ENCODE results near the gene ANKRD11.
"Not testable (repeated sequence)": the region's sequence is repeated elsewhere in the genome, so short reads cannot be mapped to it uniquely, and the experiment has no call there.

ANKRD11 gene

DNA sequence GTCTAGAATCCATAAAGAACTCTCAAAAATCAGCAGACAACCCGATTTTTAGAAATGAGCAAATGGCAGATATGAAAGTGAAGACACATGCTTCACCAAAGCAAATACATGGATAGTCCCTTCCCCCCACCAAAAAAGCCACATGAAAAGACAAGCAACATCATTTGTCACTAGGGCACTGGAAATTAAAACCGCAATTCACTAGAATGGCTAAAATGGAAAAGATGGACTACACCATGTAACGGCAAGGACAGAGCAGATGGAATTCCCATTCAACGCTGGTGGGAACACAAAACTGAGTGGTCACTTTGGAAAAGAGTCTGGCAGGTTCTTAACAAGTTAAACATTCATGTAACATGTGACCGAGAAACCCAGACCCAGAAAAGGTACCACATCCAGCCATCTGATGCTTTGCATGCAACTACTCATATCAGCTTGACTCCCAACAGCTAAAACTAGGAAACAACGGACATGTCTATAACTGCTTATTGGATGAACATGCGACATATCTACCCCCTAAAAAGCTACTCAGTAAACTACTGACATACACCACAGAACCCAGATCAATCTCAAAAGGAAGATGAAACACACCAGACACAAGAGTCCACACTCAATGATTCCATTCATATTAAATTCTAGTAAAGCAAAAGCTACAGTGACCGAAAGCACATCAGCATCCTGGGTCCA is 140.3 kb downstream of the ANKRD11 start:
- no peak for DNase-seq (ENCODE audit: low read depth in 2 of 2)

DNA sequence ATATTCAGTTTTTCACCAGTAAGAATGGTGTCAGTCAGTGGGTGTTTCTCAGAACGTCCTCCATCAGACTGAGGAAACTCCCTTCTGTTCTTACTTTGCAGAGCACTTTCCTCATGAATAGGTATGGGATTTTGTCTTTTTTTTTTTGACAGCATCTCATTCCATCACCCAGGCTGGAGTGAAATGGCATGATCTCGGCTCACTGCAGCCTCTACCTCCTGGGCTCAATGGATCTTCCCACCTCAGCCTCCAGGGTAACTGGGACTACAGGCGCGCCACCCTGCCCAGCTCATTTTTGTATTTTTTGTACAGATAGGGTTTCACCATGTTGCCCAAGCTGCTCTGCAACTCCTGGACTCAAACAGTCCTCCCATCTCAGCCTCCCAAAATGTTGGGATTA is 142.6 kb downstream of the ANKRD11 start:
- DNase-seq (ENCODE audit: low read depth in 2 of 2), result no peak

DNA sequence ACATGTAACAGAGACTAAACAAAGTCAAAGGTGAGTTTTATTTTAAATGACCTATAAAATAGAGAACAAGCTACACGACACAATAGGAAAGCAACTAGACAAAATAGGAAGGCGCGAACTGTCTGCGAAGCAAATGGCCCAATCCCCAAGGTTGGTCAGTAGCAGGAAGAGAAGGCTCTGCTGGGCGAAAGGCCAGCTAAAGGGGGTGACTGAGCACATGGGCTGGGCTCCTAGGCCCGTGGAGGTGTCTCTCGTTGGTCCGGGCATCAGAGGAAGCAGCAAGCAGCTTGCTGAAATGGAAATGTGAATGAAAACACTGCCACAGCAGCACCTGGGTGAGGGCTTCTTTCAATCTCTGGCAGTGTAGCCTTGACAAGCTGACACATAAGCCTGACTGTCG is 143.5 kb downstream of the ANKRD11 start:
- no peak for DNase-seq (ENCODE audit: low read depth in 2 of 2)

DNA sequence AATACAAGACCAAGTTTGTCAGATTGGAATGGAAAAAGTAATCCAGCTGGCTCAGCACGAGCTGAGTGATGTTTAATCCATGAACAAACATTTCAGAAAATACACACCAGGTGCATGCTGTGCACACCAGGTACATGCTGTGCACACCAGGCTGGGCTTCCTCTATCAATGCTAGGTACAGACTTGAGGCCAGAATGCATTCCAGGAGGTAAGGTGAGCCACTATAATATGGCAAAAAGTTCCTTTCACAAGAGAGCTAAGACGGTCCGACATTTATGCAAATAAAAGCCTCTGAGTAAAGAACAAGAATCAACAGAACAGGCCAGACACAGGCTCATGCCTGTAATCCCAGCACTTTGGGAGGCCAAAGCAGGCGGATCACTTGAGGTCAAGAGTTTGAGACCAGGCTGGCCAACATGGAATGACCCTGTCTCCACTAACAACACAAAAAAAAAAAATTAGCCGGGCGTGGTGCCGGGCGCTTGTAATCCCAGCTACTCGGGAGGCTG is 144.7 kb downstream of the ANKRD11 start:
- no peak for DNase-seq (ENCODE audit: low read depth in 2 of 2)

DNA sequence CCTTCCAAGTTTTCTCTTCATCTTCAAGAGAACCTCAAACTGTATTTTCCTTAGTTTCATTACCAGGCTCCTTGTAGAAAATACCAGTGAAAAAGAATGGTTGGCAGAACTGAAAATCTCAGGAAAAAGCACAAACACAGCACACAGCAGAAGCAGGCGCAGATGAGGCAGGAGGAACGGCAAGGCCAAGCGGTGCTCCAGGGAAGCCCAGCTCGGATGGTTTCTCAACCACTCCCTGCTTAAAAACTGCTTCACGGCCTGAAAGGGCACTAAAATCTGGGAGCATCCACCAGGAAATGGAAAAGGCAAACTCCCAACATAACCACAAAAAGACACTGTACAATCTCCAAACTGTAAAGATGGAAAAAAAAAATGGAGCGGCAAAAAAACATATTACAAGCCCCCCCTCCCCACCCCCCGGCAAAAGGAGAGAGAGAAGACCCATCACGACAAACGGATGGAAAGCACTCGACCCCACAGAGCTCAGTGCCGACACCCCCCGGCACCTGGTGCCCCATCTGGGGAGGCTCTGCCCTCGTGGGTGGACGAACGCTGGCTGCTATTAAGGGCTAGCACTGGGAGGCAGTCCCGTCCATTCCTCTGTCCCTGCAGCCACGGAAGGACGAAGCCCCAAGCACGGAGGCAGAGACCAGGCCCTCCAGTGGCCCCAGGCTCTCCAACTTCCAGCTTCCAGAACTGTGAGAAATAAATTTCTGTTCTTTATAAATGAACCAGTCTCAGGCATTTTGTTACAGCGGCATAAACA is 145.3 kb downstream of the ANKRD11 start:
- DNase-seq (ENCODE audit: low read depth in 2 of 2), result no peak

DNA sequence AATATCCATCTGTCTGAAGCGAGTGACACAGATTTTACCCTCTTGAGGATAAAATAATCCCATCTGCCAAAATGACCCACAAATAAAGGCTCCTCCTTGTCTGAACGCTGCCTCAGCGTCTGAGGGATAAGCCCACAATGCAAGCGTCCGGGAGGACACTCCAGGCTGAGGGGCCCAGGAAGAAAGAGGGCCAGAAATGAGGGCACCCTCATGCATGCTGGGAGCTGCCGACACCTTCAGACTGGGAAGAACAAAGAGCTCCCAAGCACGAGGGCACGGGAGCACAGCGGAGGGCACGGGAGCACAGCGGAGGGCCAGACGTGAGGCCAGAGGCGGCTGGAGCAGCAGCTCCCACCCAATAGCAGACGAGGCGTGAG is 145.9 kb downstream of the ANKRD11 start:
- DNase-seq (ENCODE audit: low read depth in 2 of 2), result no peak

DNA sequence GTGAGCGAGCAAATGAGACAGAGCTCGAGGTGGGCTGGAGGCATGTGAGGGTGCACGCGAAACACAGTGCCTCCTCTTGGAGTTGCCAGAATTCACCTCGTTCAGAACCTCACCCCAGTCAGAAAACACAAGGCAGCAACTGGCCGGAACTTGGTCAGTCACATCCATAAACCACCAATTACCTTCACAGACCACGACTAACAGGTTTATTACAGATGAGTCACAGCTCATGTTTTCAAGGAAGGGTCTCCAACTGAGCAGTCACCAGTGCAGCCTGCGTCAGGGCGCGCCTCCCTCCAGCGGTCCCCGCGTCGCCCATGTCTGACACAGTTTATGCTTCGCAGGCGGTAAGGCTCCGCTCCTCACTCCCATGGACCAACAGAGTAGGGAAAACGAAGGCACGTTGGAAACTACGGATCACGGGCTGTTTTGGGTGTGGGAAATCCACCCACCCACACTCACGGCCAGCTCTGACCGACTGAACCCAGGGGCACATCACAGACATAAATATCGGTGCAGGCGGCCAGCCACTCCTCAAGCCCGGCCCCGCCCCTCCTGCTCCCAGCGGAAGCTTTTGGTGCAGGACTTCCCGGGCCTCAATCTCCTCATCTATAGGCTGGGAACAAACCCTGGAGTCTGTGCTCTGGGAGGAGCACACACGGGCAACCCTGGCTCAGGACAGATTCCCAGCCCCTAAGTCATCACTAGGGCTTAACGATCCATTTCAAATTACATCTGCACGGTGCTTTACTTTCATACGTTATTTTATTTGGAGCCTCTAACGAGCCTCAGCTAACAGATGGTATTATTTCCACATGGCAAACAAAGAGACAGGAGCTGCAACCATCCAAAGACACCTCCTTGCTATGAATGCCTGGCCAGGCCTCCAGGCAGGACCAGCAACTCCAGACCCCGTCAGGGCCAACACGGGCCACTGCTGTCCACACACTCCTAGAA is 146.6 kb downstream of the ANKRD11 start:
- DNase-seq (ENCODE audit: low read depth in 2 of 2), result no peak

DNA sequence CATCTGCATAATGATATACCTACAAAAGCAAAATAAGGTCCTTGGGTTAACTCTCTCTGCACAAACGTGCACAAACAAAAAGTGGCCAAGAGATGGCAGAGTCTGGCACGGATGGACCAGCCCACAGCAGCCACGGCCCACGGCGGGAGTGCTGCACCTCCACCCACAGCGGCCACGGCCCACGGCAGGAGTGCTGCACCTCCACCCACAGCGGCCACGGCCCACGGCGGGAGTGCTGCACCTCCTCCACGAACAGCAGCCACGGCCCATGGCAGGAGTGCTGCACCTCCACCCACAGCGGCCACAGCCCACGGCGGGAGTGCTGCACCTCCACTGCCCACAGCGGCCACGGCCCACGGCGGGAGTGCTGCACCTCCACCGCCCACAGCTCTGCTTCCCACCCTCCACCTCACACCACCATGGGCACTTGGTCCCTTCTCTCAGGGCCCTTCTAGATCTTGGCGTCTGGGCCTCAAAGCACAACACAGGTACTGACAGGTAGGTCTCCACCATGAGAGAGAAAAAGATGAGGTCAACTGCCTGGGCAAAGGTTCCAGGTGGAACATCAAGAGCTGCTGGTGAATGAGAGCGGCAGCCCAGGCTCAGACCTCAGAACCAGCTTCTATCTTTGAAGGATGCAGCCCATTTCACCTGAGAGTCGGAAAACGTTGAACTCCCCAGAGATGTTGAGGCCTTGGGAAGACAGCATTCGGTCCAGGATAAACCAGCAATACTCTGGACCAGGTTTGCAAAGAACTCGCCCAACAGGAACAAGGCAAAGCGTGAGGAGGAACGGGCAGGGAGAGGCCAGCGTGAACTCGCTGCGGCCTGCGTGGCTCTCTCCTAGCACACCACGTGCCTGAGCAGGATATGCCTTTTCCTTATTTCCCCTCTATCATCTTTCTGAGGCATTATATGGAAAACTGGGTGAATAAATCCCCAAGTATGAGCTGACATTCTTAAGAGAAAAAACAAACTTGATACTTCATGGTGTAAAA is 148.4 kb downstream of the ANKRD11 start:
- DNase-seq (ENCODE audit: low read depth in 2 of 2), result no peak

DNA sequence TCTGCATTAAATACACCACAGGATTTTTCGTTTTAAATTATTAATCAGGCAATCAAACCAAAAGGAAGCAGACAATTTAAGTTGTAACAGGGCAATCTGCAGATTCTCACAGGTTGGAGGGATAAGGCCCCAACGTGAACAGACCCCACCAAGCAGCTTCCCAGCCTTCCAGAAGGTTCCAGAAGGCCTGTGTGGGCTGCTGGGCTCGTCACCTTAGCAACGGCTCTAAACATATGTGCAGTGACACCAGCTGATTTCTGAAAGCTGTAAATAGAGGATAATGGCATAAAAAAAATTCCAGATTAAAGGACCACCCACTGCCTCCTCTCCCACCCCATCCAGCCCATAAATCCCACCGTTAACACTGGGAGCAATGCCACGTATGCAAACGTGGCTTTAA is 149.1 kb downstream of the ANKRD11 start:
- DNase-seq (ENCODE audit: low read depth in 2 of 2), result no peak

DNA sequence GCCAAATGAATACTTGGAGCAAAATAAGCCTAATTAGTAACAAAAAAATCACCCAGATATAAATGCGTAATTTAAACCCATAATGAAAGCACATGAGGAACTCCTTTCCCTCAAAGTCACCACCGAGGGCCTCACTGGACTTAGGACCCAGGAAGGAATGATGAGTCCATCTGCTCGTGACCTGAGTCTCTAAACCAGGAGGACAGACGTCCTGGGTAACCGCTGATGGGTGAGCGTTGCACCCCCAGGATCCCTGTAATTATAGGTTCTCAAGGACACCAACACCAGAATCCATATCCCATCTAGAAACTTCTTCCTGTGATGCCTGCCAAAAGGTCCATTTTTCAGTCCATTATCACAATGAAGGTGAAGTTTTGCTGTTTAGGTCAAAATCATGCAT is 151.5 kb downstream of the ANKRD11 start:
- DNase-seq (ENCODE audit: low read depth in 2 of 2), result no peak

DNA sequence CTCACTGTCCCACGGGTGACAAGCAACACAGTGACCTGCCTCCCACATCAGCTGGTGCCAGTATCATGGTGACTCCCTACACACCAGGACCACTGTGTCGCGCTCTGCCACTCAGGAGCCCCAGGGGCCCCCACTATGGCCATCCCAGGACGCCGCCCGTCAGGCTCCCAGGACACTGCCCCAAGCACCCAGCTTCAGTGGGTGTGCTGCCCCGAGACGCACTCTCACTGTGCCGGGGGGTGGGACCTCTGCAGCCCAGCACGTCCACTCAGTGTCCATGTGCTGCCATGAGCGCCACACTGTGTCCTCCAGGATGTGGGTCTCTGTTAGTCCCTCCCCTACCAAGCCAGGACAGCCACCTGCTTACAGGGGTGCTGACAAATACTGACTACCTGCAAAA is 152.4 kb downstream of the ANKRD11 start:
- DNase-seq (ENCODE audit: low read depth in 2 of 2), result no peak

DNA sequence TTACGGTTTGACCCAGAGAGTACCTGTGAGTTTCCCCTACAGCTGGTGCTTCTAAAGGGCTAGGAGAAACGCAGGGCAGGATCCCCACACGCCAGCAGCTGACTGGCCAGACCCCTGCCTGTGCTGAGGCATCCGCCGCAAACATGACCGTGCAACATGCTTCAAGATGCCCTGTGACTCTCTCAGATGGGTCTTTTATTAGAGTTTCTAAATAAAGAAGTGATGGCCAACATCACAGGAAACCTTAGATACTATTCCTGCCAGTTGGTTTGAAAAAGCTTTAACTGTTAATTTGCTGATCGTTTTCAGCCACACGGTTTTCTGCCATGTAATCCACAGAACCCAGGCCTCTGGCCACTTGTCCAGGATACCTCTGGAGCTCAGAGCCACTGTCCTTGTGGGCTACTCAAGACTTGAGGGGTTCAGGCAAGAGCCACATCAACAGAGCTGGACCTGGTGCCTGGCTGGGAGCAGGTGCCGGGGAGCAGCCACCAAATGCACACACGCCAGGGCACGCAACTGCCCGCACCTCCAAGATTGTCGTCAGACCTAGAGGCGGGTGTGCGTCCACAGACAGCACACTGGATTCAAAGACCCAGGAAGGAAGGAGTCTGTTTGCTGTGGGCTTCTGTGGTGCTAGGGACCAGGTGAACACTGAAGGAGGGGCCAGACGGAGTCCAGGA is 154.4 kb downstream of the ANKRD11 start:
- no peak for DNase-seq (ENCODE audit: low read depth in 2 of 2)

DNA sequence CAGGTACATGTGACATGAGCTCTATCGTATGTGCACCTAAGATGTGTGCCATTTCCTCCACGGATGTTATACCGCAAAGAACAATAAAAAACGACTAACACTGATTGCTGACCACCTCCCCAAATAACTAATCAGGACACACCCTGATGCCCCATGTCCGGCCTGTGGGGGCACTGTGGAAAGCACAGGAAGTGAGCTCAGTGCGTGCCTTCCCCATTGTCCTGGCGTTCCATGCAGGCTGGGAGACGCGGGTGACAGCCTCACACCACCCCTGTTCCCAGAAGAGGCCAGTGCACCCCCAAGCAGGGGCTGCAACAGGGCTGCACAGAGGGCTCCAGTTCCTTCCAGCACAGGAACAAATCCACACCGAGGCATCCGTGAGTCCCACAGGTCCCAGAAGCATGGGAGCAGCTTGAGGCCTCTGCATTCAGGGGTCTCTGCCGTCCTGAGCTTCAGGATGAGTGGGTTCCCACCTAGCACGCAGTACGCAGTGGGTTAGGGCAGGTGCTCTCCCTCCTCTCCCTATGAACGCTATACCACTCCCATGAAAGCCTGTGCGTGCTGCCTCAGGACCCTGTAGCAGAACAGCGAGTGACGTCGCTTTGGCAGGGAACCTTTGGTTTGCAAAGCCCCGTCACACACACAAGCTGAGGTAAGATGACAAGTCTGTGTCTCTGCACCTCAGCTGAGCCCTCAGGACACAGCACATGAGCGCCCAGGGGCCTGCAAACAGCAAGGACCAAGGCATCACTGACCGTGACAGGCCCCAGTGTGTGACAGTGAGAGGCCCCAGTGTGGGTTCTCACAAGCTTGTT is 155.2 kb downstream of the ANKRD11 start:
- DNase-seq (ENCODE audit: low read depth in 2 of 2), result no peak

DNA sequence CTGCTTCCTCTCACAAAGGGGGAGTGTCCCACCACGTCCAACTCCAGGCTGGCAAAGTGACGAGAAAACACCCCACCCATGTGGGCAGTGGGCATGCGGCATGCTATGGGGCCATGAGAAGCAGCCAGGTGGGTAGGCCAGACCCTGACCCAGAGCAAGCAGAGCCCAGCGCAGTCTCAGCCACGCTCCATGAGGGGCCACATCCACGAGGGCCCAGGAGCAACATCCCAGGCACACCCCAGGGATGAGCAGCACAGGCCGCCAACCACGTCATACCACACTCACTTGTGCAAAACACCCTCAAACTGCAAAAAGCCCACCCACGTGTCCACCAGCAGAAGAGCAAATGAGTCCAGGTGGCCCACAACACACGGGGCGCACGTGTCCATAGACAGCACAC is 155.9 kb downstream of the ANKRD11 start:
- no peak for DNase-seq (ENCODE audit: low read depth in 2 of 2)

DNA sequence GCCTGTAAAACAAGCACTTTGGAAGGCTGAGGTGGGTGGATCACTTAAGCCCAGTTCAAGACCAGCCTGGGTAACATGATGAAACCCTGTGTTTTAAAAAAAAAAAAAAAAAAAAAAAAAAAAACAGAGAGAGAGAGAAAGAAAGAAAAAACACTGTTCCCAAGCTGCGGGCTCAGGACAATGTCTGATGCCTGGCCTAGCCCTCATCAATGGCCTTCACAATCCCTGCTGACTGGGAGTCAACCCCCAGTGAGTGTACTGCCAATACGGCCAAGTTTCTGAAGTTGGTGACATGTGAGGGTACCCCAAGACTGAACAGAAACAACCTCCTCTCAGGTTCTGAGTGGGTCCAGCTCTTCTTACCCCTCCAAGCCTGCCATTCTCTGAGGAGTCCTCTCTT is 156.3 kb downstream of the ANKRD11 start:
- DNase-seq (ENCODE audit: low read depth in 2 of 2), result no peak

DNA sequence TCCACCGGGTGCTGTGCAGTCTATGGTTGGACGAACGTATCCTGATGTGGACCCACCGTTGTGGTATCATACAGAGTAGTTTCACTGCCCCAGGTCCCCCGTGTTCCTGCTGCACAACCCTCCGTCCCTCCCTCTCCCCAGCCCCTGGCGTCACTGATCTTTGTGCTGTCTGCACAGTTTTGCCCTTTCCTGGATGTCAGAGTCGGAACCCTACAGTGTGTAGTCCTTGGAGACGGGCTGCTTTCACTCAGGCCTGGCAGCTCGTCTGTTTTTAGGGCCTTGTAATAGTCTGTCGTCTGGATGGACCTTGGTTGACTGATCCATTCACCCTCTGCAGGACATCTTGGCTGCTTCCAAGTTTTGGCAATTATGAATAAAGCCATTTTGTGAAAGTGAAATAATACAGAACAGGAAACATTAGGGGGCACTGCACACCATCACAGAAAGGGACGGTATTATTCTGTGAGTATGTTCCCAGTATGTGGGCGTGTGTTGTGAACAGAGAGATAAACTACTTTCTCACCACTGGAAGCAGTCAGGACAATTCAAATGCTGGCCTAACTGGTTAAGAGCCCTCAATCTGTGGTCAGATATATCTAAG is 156.9 kb downstream of the ANKRD11 start:
- DNase-seq (ENCODE audit: low read depth in 2 of 2), result not testable (repeated sequence)

DNA sequence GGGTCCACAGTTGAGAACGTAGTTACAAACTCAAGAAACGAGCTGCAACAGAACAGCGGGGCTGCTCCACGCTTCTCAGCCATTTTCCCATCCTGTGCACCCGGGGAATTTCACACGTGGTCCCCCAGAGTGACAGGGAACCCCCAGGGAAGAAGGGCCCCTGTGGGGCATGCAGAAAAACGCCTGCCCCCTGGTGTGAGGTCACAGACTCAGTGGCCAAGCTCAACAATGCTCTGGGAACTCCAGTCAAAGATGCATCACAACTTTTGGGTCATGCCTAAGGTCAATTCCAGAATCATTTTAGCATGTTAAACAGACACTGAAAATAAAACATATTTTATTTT is 157.5 kb downstream of the ANKRD11 start:
- no peak for DNase-seq (ENCODE audit: low read depth in 2 of 2)

DNA sequence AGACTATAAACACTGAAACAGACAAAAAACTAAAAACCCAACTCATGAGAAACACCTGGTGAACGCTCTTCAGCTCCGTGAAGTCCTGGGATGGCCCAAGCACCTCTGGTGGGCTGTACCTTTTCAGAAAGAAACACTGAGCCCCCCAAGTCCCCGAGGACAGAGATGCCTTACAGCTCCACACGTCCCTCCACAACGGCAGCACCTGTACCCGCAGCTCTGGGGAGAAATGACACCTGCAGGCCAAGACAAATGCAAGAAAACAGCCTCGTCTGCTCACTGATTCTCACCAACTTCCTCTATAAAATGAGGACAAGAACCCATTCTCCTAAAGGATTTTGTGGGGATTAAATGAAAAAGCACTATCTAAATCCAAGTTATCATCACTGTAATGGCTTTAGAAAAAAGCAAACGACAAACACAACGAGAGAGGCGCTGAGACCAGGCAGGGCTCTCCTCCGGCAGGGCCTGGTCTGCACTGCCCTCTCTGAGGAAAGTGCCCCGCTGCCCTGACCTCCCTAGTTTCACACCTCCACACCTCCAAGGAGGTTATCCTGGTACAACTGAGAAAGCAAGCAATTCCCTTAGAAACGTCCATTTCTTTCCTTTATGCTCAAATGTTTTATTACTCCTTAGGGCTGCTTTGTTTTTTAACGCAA is 158.0 kb downstream of the ANKRD11 start:
- no peak for DNase-seq (ENCODE audit: low read depth in 2 of 2)

All from stimulated activated CD8-positive, alpha-beta memory T cell treated with anti-CD3 and anti-CD28 coated beads, Interleukin-15, amount 100 ng/mL, for 48 hours (primary cell).